Activated CD8-positive, alpha-beta memory T cell treated with anti-CD3 and anti-CD28 coated beads, Interleukin-2, amount 50 U/mL, for 1 hour (primary cell): ENCODE measurements around the gene S1PR4.
"Not testable (repeated sequence)": the region's sequence is repeated elsewhere in the genome, so short reads cannot be mapped to it uniquely, and the experiment has no call there.

Experiments used
- DNase-seq: peaks from one replicate; pipeline ENCODE4 v3.0.0-alpha.2; 2020; ENCODE audit errors: extremely low read depth

The S1PR4 gene

DNA sequence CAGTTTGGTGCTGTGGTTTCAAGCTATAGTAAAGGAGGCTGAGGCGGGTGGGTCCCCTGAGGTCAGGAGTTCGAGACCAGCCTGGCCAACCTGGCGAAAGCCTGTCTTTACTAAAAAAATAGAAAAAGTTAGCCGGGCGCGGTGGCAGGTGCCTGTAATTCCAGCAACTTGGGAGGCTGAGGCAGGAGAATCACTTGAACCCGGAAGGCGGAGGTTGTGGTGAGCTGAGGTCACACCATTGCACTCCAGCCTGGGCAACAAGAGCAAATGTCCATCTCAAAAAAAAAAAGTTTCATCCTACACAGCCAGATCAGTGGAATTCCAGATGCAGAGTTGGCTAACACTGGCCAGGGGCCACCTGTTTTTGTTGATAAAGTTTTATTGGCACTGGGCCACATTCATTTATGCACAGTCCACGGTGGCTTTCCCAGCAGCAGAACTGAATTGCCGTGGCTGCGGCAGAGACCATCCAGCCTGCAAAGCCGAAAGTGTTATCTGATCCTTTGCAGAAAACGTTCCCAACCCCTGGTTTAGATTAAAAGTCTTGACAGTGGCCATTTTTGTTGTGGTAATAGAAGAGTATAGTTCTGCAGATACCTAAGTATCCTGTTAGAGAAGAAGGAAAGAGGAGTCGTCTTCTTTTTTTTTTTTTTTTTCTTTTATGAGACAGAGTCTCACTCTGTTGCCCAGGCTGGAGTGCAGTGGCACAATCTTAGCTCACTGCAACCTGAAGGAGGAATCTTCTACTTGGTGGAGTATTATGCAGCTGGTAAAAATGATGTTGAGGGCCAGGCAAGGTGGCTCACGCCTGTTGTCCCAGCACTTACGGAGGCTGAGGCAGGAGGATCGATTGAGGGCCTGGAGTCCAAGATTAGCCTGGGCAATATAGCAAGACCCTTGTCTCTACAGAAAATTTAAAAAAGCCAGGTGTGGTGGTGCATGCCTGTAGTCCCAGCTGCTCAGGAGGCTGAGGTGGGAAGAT is 15.8 kb downstream of the S1PR4 start:
- no peak for DNase-seq

DNA sequence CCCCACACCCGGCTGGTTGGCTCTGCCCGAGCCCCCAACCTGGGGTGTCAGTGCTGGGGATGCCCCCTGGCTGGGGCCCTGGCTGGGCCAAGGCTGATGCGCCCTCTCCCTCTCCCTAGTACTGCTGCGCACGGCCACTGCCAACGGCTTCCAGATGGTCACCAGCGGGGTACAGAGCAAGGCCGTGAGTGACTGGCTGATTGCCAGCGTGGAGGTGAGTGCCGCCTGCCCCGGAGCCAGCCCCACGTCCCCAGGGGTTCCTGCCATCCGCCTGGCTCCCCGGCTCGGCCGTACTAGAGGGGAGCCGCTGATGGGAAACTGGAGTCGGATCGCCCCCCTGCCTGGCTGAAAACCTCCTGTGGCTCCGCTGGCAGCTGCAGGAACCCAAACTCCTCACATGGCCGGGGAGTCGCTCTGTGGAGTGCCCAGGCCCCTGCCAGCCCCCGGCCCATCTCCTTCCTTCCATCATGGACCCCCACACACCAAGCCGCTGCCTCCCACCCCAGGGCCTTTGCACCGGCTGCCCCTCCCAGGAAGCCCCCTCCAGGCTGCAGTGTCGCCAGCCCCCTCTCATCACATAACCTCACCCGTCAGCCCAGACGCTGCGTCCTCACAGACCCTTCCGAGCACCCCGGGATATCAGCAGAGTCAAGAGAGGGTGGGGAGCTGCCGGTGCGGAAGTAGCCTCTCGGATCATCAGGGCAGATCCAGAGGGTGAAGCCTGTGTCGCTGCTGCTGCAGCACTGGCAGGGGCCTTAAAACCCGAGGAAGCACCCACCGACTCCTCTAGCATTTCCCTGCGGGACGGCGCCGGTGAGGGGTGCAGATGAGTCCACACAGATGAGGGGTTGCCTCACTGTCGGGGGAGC is 17.7 kb downstream of the S1PR4 start:
- DNase-seq, result no peak

DNA sequence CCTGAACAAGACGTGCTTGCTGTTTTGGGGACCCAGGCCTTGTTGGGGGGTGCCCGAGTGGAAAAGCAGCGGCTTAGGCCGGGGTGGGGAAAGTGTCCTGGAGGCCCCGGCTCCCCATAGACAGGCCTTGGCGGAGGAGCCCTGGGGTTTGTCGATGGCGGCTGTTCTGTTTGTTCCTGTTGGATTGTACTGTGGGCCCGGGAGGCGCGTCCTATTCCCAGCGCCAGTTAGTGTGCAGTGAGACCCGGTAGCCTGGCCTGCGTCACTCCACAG is 18.3 kb downstream of the S1PR4 start:
- DNase-seq, result no peak

GRCh38 chr19:3198901-3199700 is 20.5 kb downstream of the S1PR4 start:
- no peak for DNase-seq

- DNase-seq, result no peak
Measured at GRCh38 chr19:3201072-3201700, 22.6 kb downstream of the S1PR4 start.

- DNase-seq, result no peak
Measured at GRCh38 chr19:3201911-3202310, 23.3 kb downstream of the S1PR4 start.

DNA sequence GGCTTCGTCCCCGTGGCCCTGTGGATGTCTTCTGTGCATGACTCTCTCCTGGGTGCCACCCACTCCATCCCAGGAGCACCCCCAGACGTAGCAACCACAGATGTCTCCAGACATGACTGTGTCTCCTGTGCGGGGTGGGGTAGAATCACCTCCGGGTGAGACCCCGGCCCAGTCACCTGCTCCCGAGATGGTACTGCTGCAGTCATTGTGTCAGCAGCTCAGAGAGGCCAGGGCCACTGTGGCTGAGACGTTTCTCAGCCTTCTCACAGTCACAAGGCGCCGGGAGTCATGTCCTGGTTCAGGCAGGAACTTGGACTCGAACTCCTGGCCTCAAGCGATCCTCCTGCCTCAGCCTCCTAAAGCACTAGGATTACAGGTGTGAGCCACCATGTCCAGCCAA is 23.8 kb downstream of the S1PR4 start:
- no peak for DNase-seq

DNA sequence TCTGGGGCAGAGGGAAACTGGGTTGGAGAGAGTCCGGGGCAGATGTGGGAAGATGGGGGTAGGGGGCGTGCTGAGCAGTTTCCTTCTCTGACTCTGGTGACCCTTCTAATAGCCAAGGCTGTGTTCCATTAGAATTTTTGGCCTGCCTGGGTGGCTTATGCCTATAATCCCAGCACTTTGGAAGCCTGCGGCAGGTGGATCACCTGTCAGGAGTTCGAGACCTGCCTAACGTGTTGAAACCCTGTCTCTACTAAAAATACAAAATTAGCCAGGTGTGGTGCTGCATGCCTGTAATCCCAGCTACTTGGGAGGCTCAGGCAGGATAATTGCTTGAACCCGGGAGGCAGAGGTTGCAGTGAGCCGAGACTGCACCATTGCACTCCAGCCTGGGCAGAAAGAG is 24.3 kb downstream of the S1PR4 start:
- DNase-seq, result not testable (repeated sequence)

DNA sequence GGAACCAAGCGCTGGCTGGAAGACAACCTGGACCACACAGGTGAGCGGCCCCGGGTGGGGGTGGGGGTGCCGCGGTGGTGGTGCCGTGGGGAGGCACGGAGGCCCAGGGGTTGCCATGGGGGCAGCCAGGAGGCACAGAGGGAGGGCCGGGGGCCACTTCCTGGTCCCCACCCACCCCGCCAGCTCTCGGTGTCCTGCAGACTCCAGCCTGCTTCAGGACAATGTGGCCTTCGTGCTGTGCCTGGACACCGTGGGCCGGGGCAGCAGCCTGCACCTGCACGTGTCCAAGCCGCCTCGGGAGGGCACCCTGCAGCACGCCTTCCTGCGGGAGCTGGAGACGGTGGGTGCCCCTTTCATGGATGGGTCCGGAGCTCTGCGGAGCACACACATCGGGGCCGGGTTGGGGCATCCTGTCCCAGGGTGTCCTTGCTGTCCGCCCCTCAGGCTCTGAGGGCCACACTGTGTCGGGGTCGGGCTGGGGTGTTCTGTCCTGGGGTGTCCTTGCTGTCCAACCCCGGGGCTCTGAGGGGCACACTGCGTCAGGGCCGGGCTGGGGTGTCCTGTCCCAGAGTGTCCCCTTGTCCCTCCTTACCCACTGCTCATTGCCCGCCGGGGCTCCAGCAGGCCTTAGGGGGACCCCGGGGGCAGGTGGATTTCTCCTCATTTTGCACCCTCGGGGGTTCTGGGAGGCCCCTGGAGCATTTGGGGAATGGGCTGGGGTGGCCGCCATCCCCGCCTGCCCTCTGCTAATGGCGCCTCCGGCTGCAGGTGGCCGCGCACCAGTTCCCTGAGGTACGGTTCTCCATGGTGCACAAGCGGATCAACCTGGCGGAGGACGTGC is 25.5 kb downstream of the S1PR4 start:
- no peak for DNase-seq

- no peak for DNase-seq
Measured at GRCh38 chr19:3204646-3205275, 26.2 kb downstream of the S1PR4 start.

DNA sequence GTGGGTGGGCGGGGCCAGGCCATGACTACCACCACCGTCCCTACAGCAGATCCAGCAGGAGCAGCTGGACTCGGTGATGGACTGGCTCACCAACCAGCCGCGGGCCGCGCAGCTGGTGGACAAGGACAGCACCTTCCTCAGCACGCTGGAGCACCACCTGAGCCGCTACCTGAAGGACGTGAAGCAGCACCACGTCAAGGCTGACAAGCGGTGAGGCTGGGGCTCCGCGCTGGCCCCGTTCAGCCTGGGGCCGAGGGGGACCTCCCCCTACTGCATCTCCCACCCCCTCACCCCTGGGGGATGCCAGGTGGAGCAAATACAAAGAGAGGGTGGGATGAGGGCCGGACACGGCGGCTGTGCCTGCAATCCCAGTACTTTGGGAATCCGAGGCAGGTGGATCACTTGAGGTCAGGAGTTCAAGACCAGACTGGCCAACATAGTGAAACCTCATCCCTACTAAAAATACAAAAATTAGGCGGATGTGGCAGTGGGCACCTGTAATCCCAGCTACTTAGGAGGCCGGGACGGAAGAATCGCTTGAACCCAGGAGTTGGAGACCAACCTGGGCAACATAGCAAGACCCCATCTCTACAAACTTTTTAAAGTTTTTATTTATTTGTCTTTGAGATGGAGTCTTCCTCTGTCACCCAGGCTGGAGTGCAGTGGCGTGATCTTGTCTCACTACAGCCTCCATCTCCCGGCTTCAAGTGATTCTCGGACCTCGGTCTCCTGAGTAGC is 27.8 kb downstream of the S1PR4 start:
- no peak for DNase-seq

- no peak for DNase-seq
Measured at GRCh38 chr19:3207461-3208242, 29.1 kb downstream of the S1PR4 start.

- no peak for DNase-seq
Measured at GRCh38 chr19:3208317-3209207, 30.0 kb downstream of the S1PR4 start.

DNA sequence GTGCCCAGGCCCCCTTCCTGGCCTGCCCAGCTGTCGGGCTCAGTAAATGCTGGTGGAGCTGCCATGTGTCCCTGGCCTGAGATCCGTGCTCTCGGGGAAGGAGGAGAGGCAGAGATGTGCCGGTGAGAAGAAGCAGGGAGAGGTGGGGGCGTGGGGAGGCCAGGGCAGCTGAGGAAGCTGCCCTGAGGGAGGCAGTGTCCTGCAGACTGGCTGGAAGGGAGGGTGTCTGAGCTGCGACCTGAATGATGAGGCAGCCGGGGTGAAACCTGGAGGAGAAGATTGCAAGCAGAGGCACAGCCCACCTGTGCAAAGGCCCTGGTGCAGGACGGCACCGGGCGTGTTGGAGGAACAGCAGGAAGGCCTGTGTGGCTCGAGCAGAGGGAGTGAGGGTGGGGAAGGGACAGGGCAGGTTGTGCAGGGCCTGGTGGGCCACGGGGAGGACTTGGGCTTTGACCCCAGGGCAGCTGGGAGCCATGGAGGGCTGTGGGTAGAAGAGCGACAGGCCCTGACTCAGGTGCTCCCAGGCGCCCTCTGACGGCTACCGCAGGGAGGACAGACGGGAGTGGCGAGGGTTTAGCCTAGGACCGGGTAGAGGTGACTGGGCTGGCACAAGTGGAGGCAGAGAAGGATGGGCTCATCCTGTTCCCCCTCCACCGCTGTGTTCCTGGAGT is 31.9 kb downstream of the S1PR4 start:
- no peak for DNase-seq

GRCh38 chr19:3211191-3211590 is 32.6 kb downstream of the S1PR4 start:
- DNase-seq, result no peak

GRCh38 chr19:3213159-3213558 is 34.6 kb downstream of the S1PR4 start:
- DNase-seq, result no peak

DNA sequence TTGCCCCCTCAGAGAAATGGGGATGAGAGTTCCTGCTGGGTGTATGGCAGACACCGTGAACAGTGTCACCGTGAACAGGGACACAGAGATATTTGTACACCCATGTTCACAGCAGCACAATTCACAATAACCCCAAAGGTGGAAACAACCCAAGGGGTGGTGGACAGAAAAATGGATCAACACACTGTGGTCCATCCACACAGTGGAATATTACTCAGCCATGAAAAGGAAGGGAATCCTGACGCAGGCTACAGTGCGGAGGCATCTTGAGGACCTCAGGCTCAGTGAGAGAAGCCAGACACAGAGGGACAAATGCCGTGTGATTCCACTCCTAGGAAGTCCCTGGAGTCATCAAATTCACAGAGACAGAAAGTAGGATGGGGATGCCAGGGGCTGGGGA is 38.3 kb downstream of the S1PR4 start:
- no peak for DNase-seq
